Tongue (tissue), 2 donors: ENCODE data around the gene ZFP36L1. TPM values are rescaled to one million over a fixed set of nuclear protein-coding genes. Genes with fewer than 3 reads are reported as not detected.

Source experiments
- DNase-seq: peaks from one replicate; pipeline ENCODE4 v3.0.0-alpha.2; 2015
- total RNA-seq: library from RNA; depleted of rRNA; stranded (reverse); fragments of >200 nt; gene quantifications from one replicate; pipeline ENCODE4 v1.2.3, GENCODE V29; 2014

Gene ZFP36L1, protein sequence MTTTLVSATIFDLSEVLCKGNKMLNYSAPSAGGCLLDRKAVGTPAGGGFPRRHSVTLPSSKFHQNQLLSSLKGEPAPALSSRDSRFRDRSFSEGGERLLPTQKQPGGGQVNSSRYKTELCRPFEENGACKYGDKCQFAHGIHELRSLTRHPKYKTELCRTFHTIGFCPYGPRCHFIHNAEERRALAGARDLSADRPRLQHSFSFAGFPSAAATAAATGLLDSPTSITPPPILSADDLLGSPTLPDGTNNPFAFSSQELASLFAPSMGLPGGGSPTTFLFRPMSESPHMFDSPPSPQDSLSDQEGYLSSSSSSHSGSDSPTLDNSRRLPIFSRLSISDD
- 282 TPM for total RNA-seq

DNA sequence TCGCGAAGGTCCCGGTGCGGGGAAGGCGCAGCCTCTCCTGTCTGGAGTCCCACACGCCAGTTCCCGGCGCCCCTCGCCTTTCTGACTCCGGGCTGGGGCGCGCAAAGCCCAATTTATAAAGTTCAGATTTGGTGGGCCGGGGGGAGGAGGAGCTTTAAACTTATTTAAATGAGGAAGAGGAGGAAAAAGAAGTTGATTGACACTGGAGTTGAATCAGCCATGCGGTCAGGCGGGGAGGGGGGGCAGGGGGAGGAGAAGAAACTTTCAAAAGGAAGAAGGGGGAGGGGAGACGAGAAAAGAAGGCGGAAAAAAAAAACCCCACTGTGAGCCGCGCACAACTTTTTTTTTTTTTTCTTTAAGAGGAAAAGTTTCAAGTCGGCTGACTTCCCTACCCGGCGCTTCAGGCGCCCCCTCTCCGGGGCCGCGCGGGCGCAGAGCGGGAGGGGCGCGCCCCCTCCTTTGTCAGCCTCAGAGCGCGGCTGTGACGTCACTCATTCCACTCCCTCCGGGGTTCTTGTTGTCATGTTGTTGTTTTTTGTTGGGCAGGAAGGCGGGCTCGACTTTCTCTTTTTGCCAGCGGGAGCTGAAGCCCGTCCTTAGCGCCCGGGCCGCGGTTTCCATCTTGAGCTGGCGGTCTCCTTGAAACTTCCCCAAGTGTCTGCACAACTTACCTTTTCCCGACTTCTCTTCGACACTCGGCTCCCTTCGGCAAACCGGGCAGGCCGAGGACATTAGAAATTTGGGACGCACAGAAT, at the start of gene ZFP36L1:
Gene ZFP36L1, minus strand, starts transcription at position 89 of the 755 bp plus-strand sequence. CDS start 129 bp downstream, outside the sequence.
- DNase-seq = peak; percentile 98

DNA sequence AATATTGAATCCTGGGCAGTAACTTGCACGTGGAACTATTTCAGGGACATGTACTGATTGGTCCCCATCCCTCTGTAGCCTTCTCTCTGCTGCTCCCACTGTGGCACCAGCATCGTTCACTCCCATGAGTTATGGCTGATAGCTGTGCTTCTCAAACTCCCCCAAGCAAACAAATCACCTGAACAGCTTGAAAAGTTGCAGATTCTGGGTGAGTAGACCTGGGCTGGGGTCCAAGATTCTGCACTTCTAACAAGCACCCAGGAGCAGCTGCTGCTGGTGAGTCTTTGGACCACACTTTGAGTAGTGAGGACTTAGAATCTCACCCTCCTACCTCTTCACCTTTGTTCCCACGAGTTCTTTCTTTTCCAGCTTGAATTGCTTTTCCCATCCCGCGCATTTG, 49.4 kb upstream of the ZFP36L1 start:
- DNase-seq = peak; percentile 33

DNA sequence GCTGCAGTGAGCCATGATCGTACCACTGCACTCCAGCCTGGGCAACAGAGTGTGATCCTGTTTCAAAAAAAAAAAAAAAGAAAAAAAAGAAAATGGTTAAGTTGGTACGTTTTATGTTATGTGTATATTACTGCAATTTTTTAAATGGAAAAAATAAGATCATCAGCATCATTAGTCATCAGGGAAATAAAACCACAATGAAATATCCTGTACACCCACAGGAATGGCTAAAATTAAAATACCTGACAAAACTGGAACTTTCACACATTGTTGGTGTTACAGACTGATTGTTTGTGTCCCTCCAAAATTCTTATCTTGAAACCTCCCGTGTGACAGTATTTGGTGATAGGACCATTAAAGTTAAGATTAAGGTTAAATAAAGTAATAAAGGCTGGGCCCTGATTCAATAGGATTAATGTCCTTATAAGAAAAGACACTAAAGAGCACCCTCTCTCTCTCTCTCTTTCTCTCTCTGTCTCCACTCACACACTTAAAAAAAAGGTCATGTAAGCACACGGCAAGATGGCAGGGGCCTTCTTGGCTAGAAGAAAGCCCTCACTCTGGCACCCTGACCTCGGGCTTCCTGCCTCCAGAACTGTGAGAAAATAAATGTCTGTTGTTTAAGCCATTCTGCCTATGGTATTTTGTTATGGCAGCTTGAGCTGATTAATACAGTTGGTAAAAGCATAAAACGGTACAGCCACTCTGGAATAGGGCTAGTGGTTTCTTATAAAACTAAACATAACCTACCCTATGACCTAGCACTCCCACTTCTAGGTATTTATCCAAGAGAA, 48.3 kb upstream of the ZFP36L1 start:
- DNase-seq = no peak

DNA sequence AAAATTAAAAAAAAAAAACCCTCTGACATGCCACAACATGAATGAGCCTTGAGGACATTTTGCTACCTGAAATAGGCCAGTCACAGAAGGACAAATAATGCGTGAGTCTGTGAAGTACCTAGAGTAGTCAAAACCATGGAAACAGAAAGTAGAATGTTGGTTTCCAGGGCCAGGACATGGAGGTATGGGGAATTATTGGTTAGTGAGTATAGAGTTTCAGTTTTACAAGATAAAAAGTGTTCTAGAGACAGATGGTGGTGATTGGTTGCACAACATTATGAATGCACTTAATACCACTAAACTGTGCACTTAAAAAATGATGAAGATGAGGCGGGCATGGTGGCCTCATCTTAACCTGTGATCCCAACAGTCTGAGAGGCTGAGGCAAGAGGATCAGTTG, 47.6 kb upstream of the ZFP36L1 start:
- no peak for DNase-seq

DNA sequence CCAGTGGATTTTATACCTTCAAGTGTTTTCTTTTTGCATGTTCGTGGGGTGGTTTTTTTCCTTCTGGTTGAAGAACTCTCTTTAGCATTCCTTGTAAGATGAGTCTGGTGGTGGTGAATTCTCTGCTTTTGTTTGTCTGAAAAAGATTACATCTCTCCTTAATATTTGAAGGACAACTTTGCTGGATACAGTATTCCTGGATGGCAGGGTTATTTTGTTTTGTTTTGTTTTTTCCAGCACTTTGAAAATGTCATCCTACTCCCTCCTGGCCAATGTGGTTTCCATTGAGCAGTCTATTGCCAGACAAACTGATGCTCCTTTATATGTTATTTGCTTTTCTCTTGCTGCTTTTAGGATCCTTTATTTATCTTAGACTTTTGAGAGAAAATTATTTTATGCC, 43.2 kb upstream of the ZFP36L1 start:
- DNase-seq = no peak

DNA sequence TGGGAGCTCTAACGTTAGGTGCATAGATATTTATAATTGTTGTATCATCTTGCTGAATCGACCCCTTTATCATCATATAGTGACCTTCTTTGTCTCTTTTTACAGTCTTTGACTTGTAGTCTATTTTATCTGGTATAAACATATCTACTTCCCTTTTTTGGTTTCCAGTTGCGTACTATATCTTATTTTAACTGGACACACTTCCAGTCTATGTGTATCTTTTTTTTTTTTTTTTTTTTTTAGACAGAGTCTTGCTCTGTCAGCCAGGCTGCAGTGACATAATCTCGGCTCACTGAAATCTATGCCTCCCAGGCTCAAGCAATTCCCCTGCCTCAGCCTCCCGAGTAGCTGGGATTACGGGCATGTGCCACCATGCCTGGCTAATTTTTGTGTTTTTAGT, 41.9 kb upstream of the ZFP36L1 start:
- DNase-seq = no peak

DNA sequence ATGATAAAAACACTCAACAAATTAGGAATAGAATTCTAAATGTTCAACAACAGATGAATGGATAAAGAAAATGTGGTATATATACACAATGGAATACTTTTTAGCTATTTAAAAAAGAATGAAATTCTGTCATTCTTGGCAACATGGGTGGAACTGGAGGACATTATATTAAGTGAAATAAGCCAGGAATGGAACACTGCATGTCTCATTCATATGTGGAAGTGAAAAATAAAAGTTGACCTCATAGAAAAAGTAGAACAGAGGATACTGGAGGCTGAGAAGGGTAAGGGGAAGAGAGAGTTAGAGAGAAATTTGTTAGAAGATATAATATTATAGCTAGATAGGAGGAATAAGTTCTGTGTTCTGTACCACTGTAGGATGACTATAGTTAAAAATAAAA, 35.8 kb upstream of the ZFP36L1 start:
- DNase-seq = no peak

DNA sequence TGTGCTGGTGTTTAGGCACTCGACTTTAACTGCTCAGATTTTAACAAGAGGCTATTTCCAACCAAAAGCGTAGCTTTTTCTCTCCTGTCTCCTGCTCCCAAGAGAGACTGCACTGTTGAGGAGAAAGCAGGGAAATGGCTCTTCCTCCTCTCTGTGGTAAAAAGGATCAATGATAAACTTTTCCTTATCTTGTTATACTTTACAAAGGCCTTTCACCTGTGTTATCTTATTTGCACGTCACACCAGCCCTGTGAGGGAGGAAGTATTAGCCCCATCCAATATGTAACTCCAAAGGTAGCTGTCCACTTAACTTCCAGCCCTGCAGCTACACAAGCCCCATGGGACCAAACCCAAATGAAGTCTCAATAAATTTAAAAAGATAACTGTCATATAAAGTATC, 32.9 kb upstream of the ZFP36L1 start:
- no peak for DNase-seq

DNA sequence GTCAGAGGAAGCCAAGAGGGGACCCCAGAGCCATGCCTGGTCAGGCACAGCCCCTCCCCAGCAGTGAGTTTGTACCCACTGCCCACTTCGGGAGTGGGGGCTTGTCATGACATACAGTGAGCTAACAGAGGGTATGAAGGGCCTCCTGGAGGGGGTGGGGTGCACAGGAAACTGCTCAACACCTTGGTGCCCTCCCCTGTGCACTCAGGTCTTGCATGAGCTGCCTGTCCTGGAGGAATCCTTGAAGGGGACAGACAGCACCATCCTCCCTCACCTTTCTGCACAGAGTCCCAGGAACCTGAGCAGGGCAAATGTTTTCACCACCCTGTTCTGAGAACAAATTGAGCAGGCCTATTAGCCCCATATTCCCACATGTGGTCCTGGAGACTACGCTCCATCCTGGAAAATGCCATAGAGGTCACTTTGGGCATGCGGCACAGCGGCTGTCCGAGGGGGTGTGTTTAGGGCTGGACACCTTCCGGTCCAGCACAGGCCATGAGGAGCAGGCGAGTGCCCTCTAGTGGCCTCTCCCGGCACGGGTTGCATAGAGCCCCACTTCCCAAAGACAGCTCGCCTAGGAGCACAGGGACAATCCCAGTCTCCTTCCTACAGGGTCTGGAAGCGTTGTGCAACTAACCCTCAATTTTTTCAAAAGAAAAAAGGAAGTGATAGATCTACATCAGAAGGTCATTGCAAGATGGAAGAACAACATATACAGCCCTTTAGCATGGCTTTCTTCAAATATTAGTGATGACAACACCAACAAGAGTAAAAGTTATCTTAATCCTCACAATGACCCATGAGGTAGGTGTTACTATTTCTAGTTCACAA, 31.9 kb upstream of the ZFP36L1 start:
- peak; percentile 87 for DNase-seq

DNA sequence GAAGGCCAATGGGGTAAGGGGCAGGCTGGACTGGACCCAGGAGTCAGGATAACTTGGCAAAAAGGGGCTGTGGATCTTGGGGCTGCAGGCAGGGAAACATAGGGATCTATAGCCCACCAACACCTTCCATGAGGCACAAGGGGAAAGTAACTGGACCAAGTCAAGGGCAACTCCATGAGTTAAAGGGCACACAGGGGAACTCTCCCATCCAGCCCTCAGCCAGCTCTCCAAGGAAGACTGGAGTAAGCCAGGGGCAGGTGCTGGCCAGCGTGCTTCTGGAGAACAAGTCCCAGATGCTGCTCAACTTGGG, 31.3 kb upstream of the ZFP36L1 start:
- no peak for DNase-seq

DNA sequence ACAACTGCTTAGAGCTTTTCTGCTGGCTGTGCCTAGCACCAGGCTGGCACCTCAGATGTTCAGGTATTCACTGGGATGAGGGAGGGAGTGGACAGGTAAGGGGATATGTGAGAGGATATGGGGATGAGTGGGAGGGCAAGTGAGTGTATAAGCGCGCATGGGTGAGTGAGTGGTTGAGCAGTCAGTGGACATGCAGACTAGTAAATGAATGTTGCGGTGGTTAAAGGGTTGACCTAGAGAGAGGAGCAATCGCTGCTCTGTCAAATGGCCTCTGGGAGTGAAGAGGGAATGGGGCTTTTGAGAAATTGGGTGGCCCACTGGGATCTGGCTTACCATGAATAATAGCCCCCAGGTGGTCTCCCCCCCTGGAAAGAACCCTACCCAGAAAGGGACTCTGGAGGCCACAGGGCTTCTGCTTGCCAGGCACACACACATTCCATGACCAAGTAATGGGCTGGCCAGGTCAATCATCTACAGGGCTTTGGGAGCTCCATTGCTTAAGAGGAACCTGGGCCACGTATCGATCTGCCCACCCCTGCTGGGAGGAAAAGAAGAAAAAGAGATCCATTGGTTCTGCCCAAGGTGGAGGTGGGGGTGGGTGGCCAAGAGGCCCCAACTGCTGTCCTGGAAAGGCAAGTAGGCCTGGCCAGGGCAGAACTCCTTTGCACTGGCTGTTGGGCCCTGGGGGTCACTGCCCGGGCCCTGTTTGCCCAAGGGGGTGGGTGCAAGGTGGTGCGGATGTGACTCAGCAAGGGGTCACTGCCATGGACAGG, 30.8 kb upstream of the ZFP36L1 start:
- no peak for DNase-seq

DNA sequence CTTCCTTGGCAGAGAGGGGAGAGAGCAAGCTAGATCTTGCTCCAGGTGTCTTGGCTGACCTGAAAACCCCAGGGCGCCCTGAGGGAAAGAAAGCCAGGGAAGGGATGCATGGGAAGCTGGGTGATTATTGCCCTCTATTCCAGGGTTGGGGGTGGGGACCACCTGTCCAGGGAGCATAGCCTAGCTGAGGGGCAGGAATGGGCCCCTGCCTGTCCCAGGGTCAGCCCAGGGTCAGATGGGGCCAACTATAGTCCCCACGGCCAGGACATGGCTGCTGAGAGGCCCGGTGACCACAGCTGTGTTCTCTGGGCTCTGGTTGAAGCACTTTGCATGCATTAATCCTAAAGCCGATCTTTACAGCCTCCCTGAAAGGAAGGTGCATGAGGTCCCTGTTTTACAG, 30.1 kb upstream of the ZFP36L1 start:
- DNase-seq = no peak

DNA sequence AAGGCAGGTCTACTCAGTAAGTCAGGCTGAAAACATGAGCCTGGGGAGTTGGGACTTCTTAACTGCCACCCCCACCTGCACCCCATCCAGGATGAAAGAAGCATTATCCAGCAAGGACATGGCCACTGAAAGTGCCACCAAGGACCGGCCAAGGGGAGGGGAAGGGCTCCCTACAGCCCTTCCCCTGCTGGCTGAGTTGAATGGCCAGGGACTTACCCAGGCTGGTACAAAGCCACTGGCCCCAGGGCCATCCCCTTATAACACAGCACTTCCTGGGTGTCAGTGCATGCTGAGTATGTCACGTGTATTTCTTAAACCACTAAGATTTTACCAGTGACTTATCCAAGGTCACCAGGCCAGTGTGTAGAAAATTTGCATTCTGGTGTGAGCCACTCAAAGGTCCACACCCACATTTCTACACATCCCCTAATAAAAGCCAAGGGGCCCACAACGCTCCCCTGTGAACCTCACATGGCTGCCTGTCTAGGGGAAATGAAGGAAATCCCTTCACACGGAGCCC, 29.3 kb upstream of the ZFP36L1 start:
- DNase-seq = no peak

DNA sequence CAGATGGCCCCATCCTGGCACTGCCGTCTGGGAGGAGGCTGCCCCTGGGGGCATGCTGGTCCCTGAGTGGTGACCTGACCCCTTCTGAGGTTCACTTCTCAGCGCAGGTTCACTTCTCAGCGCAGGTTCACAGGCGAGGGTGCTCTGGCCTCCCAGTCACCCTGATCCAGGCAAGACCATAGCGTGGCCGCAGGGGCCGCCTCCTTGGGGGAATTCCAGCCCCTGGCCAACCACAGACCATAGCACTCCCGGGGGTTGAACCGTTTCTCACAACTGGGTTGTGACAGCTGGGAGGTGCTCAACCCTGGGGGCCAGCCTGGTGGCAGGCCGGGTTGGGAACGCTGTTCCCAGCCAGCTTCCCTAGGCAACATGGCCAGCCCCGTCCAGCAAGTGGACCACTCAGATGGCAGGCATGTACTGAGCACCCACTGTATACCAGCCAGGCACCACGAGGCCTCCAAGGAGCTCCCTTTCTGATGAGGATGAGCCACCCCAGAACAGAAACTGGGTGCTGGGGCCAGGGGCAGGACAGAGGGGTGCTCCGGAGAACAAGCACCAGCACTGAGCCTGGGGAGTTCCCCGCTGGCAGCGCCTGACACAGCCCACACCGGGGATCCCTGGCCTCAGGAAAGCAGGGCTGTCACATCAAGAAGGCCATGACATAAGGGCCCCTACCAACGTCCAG, 28.3 kb upstream of the ZFP36L1 start:
- DNase-seq = no peak

DNA sequence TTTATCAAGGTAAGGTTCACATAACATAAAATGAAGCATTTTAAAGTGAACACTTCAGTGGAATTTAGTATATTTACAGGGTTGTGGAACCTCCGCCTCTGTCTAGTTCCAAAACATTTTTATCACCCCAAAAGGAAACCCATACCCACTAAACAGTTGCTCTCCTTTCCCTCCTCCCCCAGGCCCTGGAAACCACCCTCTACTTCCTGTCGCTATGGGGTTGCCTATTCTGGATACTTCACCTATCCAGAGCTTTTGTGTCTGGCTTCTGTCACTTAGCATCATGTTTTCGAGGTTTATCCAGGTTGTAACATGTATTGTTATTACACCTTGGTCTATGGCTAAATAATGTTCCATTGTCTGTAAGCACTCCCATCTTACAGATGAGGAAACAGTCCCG, 27.7 kb upstream of the ZFP36L1 start:
- no peak for DNase-seq

DNA sequence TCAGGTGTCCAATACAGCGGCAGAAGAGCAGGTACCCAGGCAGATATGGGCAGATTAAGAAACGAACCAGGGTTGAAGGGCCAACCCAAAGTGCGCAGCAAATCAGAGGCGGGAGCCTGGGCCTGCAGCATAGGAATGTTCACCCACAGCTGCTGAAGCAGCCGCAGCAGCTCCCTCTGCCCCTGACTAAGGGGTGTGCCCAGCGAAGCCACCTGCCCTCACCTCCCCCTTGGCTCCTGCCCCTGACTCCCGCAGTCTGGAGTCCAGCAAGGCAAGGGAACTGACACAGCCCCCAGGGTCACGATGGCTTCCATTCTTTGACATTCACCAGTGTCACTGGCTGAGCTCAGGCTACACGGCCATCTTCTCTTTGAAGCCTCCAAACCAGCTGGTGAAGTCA, 27.3 kb upstream of the ZFP36L1 start:
- no peak for DNase-seq

DNA sequence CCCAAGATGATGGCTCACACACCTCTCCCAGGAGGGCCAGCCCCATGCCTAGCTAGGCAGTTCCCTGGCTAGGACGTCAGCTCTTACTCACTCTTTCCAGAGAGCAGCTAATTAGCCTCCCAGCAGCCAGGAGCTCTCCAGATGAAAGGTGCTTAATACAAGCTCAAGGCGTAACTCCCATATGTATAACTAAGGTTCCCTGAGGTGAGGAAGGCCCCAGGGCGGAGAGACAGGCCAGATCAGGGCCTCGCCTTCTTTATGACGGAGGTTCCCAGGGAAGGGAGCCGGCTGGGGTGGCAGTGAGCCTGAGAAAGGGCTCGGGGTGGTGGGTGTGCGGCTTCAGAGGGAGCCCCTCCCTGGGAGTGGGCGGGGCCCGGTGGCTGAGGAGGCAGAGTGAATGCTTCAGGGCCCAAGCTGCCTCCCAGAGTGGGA, 26.4 kb upstream of the ZFP36L1 start:
- DNase-seq = peak; percentile 66

DNA sequence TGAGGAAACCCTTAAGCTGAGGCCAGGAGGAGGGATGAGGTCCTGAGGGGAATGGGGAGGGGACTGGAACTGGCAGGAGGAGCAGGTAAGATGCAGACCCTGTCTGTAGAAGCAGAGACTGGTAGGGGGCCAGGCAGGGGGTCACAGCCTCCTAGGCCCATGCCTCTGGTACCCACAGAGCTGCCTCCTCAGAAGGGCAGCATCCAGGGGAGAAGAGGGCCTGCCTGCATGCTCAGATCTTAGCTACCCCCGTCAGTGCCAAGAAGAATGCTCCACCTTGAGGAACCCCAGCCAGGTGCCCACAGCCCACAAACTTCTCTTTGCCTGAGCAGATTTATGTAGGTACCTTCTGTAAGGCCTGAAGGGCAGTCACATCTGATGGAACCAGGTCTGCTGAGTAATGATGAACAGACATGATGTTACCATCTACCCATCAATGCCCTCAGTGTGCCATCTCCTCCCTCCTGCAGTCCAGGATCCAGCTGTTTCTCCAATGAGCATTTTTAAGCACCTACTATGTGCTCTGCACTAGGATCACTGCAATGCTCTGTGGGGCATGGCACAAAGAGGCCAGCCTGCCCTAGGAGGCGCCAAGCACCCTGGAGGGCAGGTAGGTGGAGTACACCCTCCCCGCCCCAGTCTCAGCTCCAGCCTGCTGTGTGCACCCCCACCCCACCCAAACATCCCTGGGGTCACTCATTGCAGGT, 24.8 kb upstream of the ZFP36L1 start:
- DNase-seq = no peak

DNA sequence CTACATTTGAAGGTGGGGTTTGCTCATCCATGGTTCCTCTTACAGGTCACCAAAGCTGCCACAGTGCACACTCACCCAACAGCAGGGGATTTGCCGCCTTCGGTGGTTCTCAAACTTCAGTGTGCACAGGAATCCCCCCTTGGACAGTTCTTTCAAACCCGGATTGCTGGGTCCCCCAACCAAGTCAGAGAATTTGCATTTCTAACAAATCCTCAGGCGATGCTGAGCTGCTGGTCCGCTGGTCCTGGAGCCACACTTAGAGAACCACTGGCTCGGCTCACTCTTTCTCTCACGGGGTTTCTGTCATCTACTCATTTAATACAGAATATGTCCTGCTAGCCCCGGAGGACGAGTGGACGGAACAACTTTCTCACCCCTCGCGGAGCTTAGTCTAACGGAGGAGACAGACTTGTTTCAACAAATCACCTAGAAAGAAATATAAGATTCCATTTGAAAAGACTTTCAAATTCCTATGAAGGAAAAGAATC, 24.1 kb upstream of the ZFP36L1 start:
- no peak for DNase-seq
